Measurements from ENCODE around the gene ZBTB20.

Gene ZBTB20

GRCh38 chr3:114953800-114954199, 193.3 kb downstream of the ZBTB20 start:
- no peak for TF ChIP-seq EZH2phosphoT487 (IDR thresholded peaks at IDR 0.05; ENCODE audit: borderline replicate concordance, low read length)
- TF ChIP-seq, protein P1, sequence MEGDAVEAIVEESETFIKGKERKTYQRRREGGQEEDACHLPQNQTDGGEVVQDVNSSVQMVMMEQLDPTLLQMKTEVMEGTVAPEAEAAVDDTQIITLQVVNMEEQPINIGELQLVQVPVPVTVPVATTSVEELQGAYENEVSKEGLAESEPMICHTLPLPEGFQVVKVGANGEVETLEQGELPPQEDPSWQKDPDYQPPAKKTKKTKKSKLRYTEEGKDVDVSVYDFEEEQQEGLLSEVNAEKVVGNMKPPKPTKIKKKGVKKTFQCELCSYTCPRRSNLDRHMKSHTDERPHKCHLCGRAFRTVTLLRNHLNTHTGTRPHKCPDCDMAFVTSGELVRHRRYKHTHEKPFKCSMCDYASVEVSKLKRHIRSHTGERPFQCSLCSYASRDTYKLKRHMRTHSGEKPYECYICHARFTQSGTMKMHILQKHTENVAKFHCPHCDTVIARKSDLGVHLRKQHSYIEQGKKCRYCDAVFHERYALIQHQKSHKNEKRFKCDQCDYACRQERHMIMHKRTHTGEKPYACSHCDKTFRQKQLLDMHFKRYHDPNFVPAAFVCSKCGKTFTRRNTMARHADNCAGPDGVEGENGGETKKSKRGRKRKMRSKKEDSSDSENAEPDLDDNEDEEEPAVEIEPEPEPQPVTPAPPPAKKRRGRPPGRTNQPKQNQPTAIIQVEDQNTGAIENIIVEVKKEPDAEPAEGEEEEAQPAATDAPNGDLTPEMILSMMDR (IDR thresholded peaks at IDR 0.05; ENCODE audit: low read depth, low read length, poor library complexity, severe bottlenecking), result no peak
- Histone ChIP-seq H3K4me1 (ENCODE audit: control insufficient read depth, low read length) (no peaks in the 10 kb centered on the region), H3K4me2 (ENCODE audit: low read length) (no peak overlapping the region), H3K79me2 (ENCODE audit: control insufficient read depth, low read length) (no peaks in the 10 kb centered on the region), H3K27ac (ENCODE audit: low read depth, low read length) (no peak overlapping the region), H3F3A (ENCODE audit: control insufficient read depth, insufficient read depth) (no peaks in the 10 kb centered on the region), H3K27me3 (ENCODE audit: control insufficient read depth, low read length) (no peaks in the 10 kb centered on the region), H3K4me3 (ENCODE audit: low read length) (no peak overlapping the region), H4K20me1 (ENCODE audit: control insufficient read depth, insufficient read depth, low read depth, low read length) (no peaks in the 10 kb centered on the region), H3K9me2 (replicated peaks; ENCODE audit: control insufficient read depth, low read length) (no peaks in the 10 kb centered on the region), H3K9me3 (ENCODE audit: control insufficient read depth, insufficient read depth, low read length) (peaks cover 10% of the 10 kb centered on the region; the same call in 1 of the 2 replicates), H3K36me3 (ENCODE audit: control insufficient read depth, low read length) (no peaks in the 10 kb centered on the region)

DNA sequence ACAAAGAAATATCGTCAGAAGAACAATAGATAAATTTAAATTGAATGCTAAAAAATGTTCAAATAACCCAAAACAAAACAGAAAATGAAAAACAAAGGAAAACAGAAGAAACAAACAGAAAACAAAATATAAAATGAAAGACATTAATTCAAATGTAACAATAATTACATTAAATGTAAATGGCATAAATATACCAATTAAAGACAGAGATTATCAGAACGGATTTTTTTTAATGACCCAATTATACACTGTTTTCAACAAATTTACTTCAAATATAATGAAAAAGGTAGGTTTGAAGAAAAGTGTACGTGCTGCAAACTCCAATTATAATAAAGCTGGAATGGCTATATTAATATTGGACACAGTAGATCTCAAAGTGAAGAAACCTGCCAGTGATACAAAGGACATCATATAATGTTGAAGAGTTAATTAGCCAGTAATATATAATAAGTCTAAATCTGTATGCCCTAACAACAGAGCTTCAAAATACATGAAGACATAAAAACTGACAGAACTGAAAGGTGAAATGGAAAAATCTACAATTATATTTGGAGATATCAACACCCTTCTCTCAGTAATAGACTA, 193.8 kb downstream of the ZBTB20 start:
- TF ChIP-seq EZH2phosphoT487 (IDR thresholded peaks at IDR 0.05; ENCODE audit: borderline replicate concordance, low read length), result no peak
- TF ChIP-seq, protein P1 (IDR thresholded peaks at IDR 0.05; ENCODE audit: low read depth, low read length, poor library complexity, severe bottlenecking), result no peak
- H3F3A ChIP-seq (ENCODE audit: control insufficient read depth, insufficient read depth), result no peaks in the 10 kb centered on the region
- no peak overlapping the region for H3K4me2 ChIP-seq (ENCODE audit: low read length)
- H3K36me3 ChIP-seq (ENCODE audit: control insufficient read depth, low read length), result no peaks in the 10 kb centered on the region
- H3K9me2 ChIP-seq (replicated peaks; ENCODE audit: control insufficient read depth, low read length), result no peaks in the 10 kb centered on the region
- peaks cover 10% of the 10 kb centered on the region; the same call in 1 of the 2 replicates for H3K9me3 ChIP-seq (ENCODE audit: control insufficient read depth, insufficient read depth, low read length)
- no peaks in the 10 kb centered on the region for H3K79me2 ChIP-seq (ENCODE audit: control insufficient read depth, low read length)
- no peak overlapping the region for H3K27ac ChIP-seq (ENCODE audit: low read depth, low read length)
- no peaks in the 10 kb centered on the region for H3K4me1 ChIP-seq (ENCODE audit: control insufficient read depth, low read length)
- no peak overlapping the region for H3K4me3 ChIP-seq (ENCODE audit: low read length)
- no peaks in the 10 kb centered on the region for H3K27me3 ChIP-seq (ENCODE audit: control insufficient read depth, low read length)
- H4K20me1 ChIP-seq (ENCODE audit: control insufficient read depth, insufficient read depth, low read depth, low read length), result no peaks in the 10 kb centered on the region

GRCh38 chr3:114942773-114943172, 204.3 kb downstream of the ZBTB20 start:
- Histone ChIP-seq H3F3A (ENCODE audit: control insufficient read depth, insufficient read depth) (no peaks in the 10 kb centered on the region), H4K20me1 (ENCODE audit: control insufficient read depth, insufficient read depth, low read depth, low read length) (no peaks in the 10 kb centered on the region), H3K4me1 (ENCODE audit: control insufficient read depth, low read length) (0 out of 2 replicates have a peak, but pooled peaks cover 4% of the 10 kb centered on the region), H3K9me2 (replicated peaks; ENCODE audit: control insufficient read depth, low read length) (no peaks in the 10 kb centered on the region), H3K27ac (ENCODE audit: low read depth, low read length) (no peak overlapping the region), H3K79me2 (ENCODE audit: control insufficient read depth, low read length) (no peaks in the 10 kb centered on the region), H3K4me3 (ENCODE audit: low read length) (no peak overlapping the region), H3K9me3 (ENCODE audit: control insufficient read depth, insufficient read depth, low read length) (no peaks in the 10 kb centered on the region), H3K27me3 (ENCODE audit: control insufficient read depth, low read length) (no peaks in the 10 kb centered on the region), H3K4me2 (ENCODE audit: low read length) (no peak overlapping the region), H3K36me3 (ENCODE audit: control insufficient read depth, low read length) (no peaks in the 10 kb centered on the region)
- TF ChIP-seq, protein P1 (IDR thresholded peaks at IDR 0.05; ENCODE audit: low read depth, low read length, poor library complexity, severe bottlenecking), result no peak
- no peak for TF ChIP-seq EZH2phosphoT487 (IDR thresholded peaks at IDR 0.05; ENCODE audit: borderline replicate concordance, low read length)
